Head of caudate nucleus (tissue), 42 donors: ENCODE measurements around the gene KCNQ5.

Source experiments
- DNase-seq, 42 donors: peaks; one replicate each; pipeline versions ENCODE4 v3.0.0 to v3.0.0-alpha.2; 2020 to 2021; ENCODE audit warnings: mixed read lengths in 7 of 42
- intact Hi-C: fragments of 100-400 bp; cut with DNase I; formaldehyde crosslinking; loops from one replicate; pipeline ENCODE4 v1.15.0; 2022

KCNQ5 gene

GRCh38 chr6:72724545-72724944, 102.7 kb downstream of the KCNQ5 start:
- intact Hi-C loops = no loop called here

GRCh38 chr6:72728706-72729343, 107.0 kb downstream of the KCNQ5 start:
- DNase-seq = no peak
- intact Hi-C loops = no loop called here

More at GRCh38 chr6:72724545-72724944, 102.7 kb downstream of the KCNQ5 start:
- DNase-seq = no peak

GRCh38 chr6:72733045-72733444, 111.2 kb downstream of the KCNQ5 start:
- intact Hi-C loops = no loop called here
- DNase-seq = no peak

GRCh38 chr6:72738091-72738490, 116.2 kb downstream of the KCNQ5 start:
- intact Hi-C loops = no loop called here

GRCh38 chr6:72739368-72739779, 117.5 kb downstream of the KCNQ5 start:
- DNase-seq = no peak
- intact Hi-C loops = no loop called here

More at GRCh38 chr6:72738091-72738490, 116.2 kb downstream of the KCNQ5 start:
- DNase-seq = no peak

- intact Hi-C loops = no loop called here
- DNase-seq = no peak
Measured at GRCh38 chr6:72740135-72740534, 118.3 kb downstream of the KCNQ5 start.

GRCh38 chr6:72741083-72741482, 119.2 kb downstream of the KCNQ5 start:
- DNase-seq = no peak
- intact Hi-C loops = no loop called here

- intact Hi-C loops = no loop called here
Measured at GRCh38 chr6:72742001-72742673, 120.3 kb downstream of the KCNQ5 start.

GRCh38 chr6:72746276-72746675, 124.4 kb downstream of the KCNQ5 start:
- intact Hi-C loops = no loop called here
- no peak for DNase-seq

More at GRCh38 chr6:72742001-72742673, 120.3 kb downstream of the KCNQ5 start:
- DNase-seq = no peak

GRCh38 chr6:72748759-72749158, 126.9 kb downstream of the KCNQ5 start:
- no peak for DNase-seq
- intact Hi-C loops = no loop called here

- peak in 3 of 42 donors; percentile 15 to 23 (median 18) for DNase-seq
- intact Hi-C loops = no loop called here
Measured at GRCh38 chr6:72755752-72756151, 133.9 kb downstream of the KCNQ5 start.

- intact Hi-C loops = no loop called here
Measured at GRCh38 chr6:72757048-72757447, 135.2 kb downstream of the KCNQ5 start.

GRCh38 chr6:72757926-72758325, 136.1 kb downstream of the KCNQ5 start:
- intact Hi-C loops = no loop called here
- no peak for DNase-seq

More at GRCh38 chr6:72757048-72757447, 135.2 kb downstream of the KCNQ5 start:
- DNase-seq = no peak

- DNase-seq = no peak
- intact Hi-C loops = no loop called here
Measured at GRCh38 chr6:72758901-72759300, 137.0 kb downstream of the KCNQ5 start.

- intact Hi-C loops = no loop called here
- peak in 4 of 42 donors; percentile 11 to 14 (median 12) for DNase-seq
Measured at GRCh38 chr6:72760114-72760793, 138.4 kb downstream of the KCNQ5 start.

- intact Hi-C loops = no loop called here
- no peak for DNase-seq
Measured at GRCh38 chr6:72761761-72762160, 139.9 kb downstream of the KCNQ5 start.

GRCh38 chr6:72769459-72770125, 147.7 kb downstream of the KCNQ5 start:
- DNase-seq = no peak
- intact Hi-C loops = no loop called here

- intact Hi-C loops = no loop called here
- DNase-seq = no peak
Measured at GRCh38 chr6:72770959-72771358, 149.1 kb downstream of the KCNQ5 start.

- DNase-seq = no peak
- intact Hi-C loops = no loop called here
Measured at GRCh38 chr6:72776456-72776855, 154.6 kb downstream of the KCNQ5 start.

GRCh38 chr6:72781624-72782023, 159.8 kb downstream of the KCNQ5 start:
- DNase-seq = no peak
- intact Hi-C loops = no loop called here
